Hepatocyte (in vitro differentiated cells): ENCODE results near the gene SCRT2. TPM values are rescaled to one million over a fixed set of nuclear protein-coding genes. Genes with fewer than 3 reads are reported as not detected.

Experiments used
- DNase-seq: peaks from one replicate; pipeline ENCODE4 v3.0.0-alpha.2; 2016; ENCODE audit warnings: low spot score
- H2AFZ ChIP-seq: fragments of 200-600 bp; sonication (generic); 2 replicates; pipeline ENCODE4 v1.6.0; 2016; ENCODE audit warnings: antibody characterized with exemption, mild to moderate bottlenecking
- H3K27ac ChIP-seq: fragments of 200-600 bp; sonication (generic); 2 replicates; pipeline ENCODE4 v1.5.1; 2016; ENCODE audit warnings: mild to moderate bottlenecking
- H3K27me3 ChIP-seq: fragments of 200-600 bp; sonication (generic); 2 replicates; pipeline ENCODE4 v1.6.1; 2016
- H3K36me3 ChIP-seq: fragments of 200-600 bp; sonication (generic); replicated peaks from 2 replicates; pipeline ENCODE4 v1.5.1; 2016; ENCODE audit warnings: low read depth; ENCODE audit not compliant: insufficient read depth
- H3K4me1 ChIP-seq: fragments of 200-600 bp; sonication (generic); 2 replicates; pipeline ENCODE4 v1.5.1; 2016; ENCODE audit warnings: mild to moderate bottlenecking, moderate library complexity; ENCODE audit not compliant: insufficient read depth
- H3K4me2 ChIP-seq: fragments of 200-600 bp; sonication (generic); 2 replicates; pipeline ENCODE4 v1.6.0; 2016
- H3K4me3 ChIP-seq: fragments of 200-600 bp; sonication (generic); 2 replicates; pipeline ENCODE4 v1.5.1; 2016; ENCODE audit warnings: mild to moderate bottlenecking
- H3K79me2 ChIP-seq: fragments of 200-600 bp; sonication (generic); 2 replicates; pipeline ENCODE4 v1.6.0; 2017; ENCODE audit warnings: mild to moderate bottlenecking
- H3K9me2 ChIP-seq: fragments of 200-600 bp; sonication (generic); replicated peaks from 2 replicates; pipeline ENCODE4 v1.6.0; 2017; ENCODE audit warnings: mild to moderate bottlenecking; ENCODE audit not compliant: insufficient read depth
- H3K9me3 ChIP-seq: fragments of 200-600 bp; sonication (generic); 2 replicates; pipeline ENCODE4 v1.5.1; 2016; ENCODE audit warnings: low read depth, mild to moderate bottlenecking
- H4K20me1 ChIP-seq: fragments of 200-600 bp; sonication (generic); 2 replicates; pipeline ENCODE4 v1.6.0; 2016; ENCODE audit warnings: mild to moderate bottlenecking; ENCODE audit not compliant: insufficient read depth, poor library complexity, severe bottlenecking
- EZH2 ChIP-seq: fragments of 200-600 bp; sonication (generic); IDR thresholded peaks from 2 replicates; pipeline ENCODE4 v1.6.1; 2016; ENCODE audit warnings: antibody characterized with exemption, mild to moderate bottlenecking, borderline replicate concordance
- EZH2phosphoT487 ChIP-seq: fragments of 200-600 bp; sonication (generic); IDR thresholded peaks from one replicate; pipeline ENCODE4 v1.6.1; 2018; ENCODE audit warnings: antibody characterized with exemption, mild to moderate bottlenecking, low read depth, moderate library complexity; ENCODE audit not compliant: unreplicated experiment, severe bottlenecking
- WGBS: methylation state at CpG from one replicate; pipeline ENCODE4 v1.1.6; 2016; ENCODE audit warnings: low lambda C conversion rate; ENCODE audit errors: missing lambda C conversion rate; 5-methylcytosine and 5-hydroxymethylcytosine counted together
- polyA plus RNA-seq: library from polyadenylated mRNA; unstranded; fragments of >200 nt; fragmentation: Nextera tagmentation; extraction: Ambion mirVana; gene quantifications from 2 replicates; pipeline ENCODE4 v1.2.1, GENCODE V29; 2016
- total RNA-seq: library from RNA; depleted of rRNA; stranded (reverse); fragments of >200 nt; gene quantifications from 2 replicates; pipeline ENCODE4 v1.2.3, GENCODE V29; 2014
- TF ChIP-seq, protein P1 (sequence below): fragments of 200-600 bp; sonication (generic); IDR thresholded peaks from 2 replicates; pipeline ENCODE4 v1.5.1; 2016; ENCODE audit warnings: antibody characterized with exemption, mild to moderate bottlenecking; ENCODE audit not compliant: poor library complexity

The SCRT2 gene
- total and polyA plus RNA-seq, 2 experiments from 2014 or later = not detected

DNA sequence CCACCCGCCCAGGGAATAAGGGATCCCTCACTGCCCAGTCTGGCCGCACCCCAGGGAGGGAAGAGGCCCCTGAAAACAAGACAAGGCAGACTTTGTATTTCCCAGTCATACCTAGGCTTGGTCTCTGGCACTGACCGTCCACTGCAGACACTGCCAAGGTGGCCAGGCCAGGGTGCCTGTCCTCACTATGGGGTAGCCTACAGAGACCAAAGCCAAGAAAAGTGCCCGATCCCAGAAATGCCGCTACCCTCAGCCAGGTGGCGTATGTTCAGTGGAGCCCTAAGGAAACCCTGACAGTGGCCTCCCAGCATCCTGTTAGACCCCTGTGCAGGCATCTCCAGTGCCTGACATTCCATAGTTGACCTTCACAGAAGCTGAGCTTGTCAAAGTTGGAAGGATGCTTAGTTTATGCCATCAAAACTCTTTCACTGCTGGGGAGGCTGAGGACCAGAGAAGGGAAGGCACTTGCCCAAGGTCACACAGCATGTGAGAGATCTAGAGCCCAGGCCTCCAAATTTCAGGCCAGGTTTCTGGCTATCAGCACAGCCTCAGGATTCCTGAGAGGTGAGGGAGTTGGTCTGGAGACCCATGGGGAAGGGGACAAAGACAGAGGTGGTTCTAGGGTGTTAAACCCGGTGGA, 2.5 kb downstream of the SCRT2 start:
- Histone ChIP-seq H3K4me2 (no peak overlapping the region), H4K20me1 (peaks cover 4% of the 10 kb centered on the region), H3K9me3 (no peaks in the 10 kb centered on the region), H3K36me3 (no peaks in the 10 kb centered on the region), H3K27me3 (peaks cover 41% of the 10 kb centered on the region), H3K79me2 (no peaks in the 10 kb centered on the region), H3K4me1 (peaks cover 8% of the 10 kb centered on the region), H3K9me2 (no peaks in the 10 kb centered on the region), H2AFZ (no peak overlapping the region), H3K27ac (no peak overlapping the region), H3K4me3 (no peak overlapping the region)
- WGBS = 65% methylated on average over 7 of the region's 7 CpGs
- TF ChIP-seq, protein P1, sequence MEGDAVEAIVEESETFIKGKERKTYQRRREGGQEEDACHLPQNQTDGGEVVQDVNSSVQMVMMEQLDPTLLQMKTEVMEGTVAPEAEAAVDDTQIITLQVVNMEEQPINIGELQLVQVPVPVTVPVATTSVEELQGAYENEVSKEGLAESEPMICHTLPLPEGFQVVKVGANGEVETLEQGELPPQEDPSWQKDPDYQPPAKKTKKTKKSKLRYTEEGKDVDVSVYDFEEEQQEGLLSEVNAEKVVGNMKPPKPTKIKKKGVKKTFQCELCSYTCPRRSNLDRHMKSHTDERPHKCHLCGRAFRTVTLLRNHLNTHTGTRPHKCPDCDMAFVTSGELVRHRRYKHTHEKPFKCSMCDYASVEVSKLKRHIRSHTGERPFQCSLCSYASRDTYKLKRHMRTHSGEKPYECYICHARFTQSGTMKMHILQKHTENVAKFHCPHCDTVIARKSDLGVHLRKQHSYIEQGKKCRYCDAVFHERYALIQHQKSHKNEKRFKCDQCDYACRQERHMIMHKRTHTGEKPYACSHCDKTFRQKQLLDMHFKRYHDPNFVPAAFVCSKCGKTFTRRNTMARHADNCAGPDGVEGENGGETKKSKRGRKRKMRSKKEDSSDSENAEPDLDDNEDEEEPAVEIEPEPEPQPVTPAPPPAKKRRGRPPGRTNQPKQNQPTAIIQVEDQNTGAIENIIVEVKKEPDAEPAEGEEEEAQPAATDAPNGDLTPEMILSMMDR = peak; percentile 6
- no peak for TF ChIP-seq EZH2phosphoT487
- DNase-seq = no peak

DNA sequence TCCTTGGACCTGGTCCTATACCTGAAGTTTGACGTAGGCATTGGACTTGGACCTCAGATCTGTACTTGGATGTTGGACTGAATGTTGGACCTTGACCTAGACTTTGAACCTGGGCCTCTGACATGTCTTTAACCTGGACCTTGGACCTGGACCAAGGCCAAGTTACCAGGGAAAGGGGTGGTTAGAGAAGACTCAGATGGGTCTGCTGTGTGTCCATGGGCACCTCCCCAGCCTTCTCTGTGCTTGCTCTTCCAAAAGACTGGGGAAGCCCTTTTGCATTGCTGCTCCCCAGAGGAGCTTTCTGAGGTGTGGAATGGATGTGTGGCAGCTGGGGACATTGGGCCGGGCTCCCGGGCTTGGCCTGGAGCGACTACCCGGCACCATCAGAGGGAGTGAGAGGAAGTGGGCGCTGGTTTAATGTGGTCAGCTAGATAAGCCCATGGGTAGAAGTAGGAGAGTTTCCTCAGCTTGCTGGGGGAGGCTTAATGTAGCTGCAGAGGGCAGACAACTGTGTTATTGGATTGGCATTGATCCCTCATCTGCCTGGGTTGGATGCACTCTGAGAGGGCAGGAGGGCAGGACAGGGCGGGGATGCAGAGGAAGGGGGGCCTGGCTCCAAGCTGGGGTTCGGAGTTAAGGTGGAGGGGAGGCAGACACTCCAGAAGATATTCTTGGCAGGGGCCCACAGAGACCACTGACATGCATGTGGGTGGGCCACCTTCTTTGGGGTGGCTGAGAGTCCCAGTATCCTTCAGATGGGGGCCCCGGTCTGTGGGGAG, 4.2 kb downstream of the SCRT2 start:
- H3K27me3 ChIP-seq = peaks cover 32% of the 10 kb centered on the region

DNA sequence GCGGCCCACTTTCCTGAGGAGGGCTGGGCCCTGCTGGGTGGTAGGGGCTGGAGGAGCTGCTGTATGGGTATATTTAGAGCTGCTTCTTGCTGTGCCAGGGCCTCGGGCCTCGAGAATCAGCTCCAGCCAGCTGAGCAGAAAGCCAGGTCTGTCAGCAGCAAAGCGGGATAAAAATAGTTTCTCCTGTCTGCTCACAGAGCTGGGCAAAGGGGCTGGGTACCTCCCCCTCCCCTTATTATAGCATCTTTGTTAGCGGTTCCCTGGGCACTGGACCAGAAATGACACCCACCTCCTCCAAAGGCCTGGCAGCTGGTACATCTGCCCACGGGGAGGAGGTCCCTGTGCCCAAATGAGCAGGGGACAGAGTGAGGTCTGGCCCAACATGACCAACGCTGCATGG, 6.0 kb downstream of the SCRT2 start:
- H3K27ac ChIP-seq = no peak overlapping the region
- 81% methylated on average over 7 of the region's 7 CpGs for WGBS
- no peak overlapping the region for H3K4me3 ChIP-seq
- no peaks in the 10 kb centered on the region for H3K4me1 ChIP-seq
- no peak overlapping the region for H3K4me2 ChIP-seq
- no peaks in the 10 kb centered on the region for H3K9me3 ChIP-seq
- no peaks in the 10 kb centered on the region for H3K9me2 ChIP-seq
- H3K27me3 ChIP-seq = peaks cover 31% of the 10 kb centered on the region
- no peak overlapping the region for H2AFZ ChIP-seq
- H3K36me3 ChIP-seq = no peaks in the 10 kb centered on the region
- H4K20me1 ChIP-seq = no peaks in the 10 kb centered on the region
- no peak for TF ChIP-seq EZH2
- TF ChIP-seq, protein P1 = no peak
- no peak for TF ChIP-seq EZH2phosphoT487
- H3K79me2 ChIP-seq = no peaks in the 10 kb centered on the region
- no peak for DNase-seq

More for the DNA sequence above, 4.2 kb downstream of the SCRT2 start:
- Histone ChIP-seq H3K79me2 (no peaks in the 10 kb centered on the region), H3K27ac (no peak overlapping the region), H3K9me2 (no peaks in the 10 kb centered on the region), H3K9me3 (no peaks in the 10 kb centered on the region), H4K20me1 (peaks cover 4% of the 10 kb centered on the region), H3K4me3 (no peak overlapping the region), H3K4me1 (peaks cover 8% of the 10 kb centered on the region), H2AFZ (no peak overlapping the region), H3K36me3 (no peaks in the 10 kb centered on the region), H3K4me2 (no peak overlapping the region)
- TF ChIP-seq, protein P1 = no peak
- TF ChIP-seq EZH2phosphoT487 (no peak), EZH2 (no peak)
- WGBS = 85% methylated on average over 9 of the region's 9 CpGs
- DNase-seq = no peak
